Type B pancreatic cell (in vitro differentiated cells): ENCODE results near the gene CPA3. TPM values are rescaled to one million over a fixed set of nuclear protein-coding genes. Genes with fewer than 3 reads are reported as not detected.

ENCODE experiments used
- DNase-seq: peaks from one replicate; pipeline ENCODE4 v3.0.0; 2021; ENCODE audit warnings: mixed read lengths; ENCODE audit not compliant: unreplicated experiment; ENCODE audit errors: extremely low spot score
- H3K27ac Mint-ChIP-seq: 2 replicates; pipeline ENCODE4 v1.8.0; 2021; ENCODE audit warnings: mild to moderate bottlenecking, mixed read lengths
- H3K27me3 Mint-ChIP-seq: 2 replicates; pipeline ENCODE4 v1.8.0; 2021; ENCODE audit warnings: mixed read lengths
- H3K36me3 Mint-ChIP-seq: 2 replicates; pipeline ENCODE4 v1.8.0; 2021; ENCODE audit warnings: mixed read lengths
- H3K4me1 Mint-ChIP-seq: one replicate; pipeline ENCODE4 v1.8.0; 2021; ENCODE audit warnings: mixed read lengths; ENCODE audit not compliant: unreplicated experiment
- H3K4me3 Mint-ChIP-seq: 2 replicates; pipeline ENCODE4 v1.8.0; 2021; ENCODE audit warnings: mild to moderate bottlenecking, mixed read lengths
- H3K9me3 Mint-ChIP-seq: 2 replicates; pipeline ENCODE4 v1.8.0; 2021; ENCODE audit warnings: mixed read lengths
- CTCF ChIP-seq: fragments of 200-600 bp; sonication (generic); conservative IDR thresholded peaks from 2 replicates; pipeline ENCODE4 v1.5.0; 2021; ENCODE audit warnings: antibody characterized with exemption, mild to moderate bottlenecking
- long read RNA-seq: library from polyadenylated mRNA; unstranded; transcript quantifications from one replicate; pipeline ENCODE4 v2.0.0, GENCODE V29; 2020
- total RNA-seq: library from RNA; stranded (reverse); gene quantifications from 2 replicates; pipeline ENCODE4 v1.2.1, GENCODE V29; 2021; ENCODE audit warnings: low replicate concordance

Gene CPA3
- not detected in 2 replicates for total RNA-seq
- long read RNA-seq, result 0 reads

GRCh38 chr3:148865049-148865448 lies at the start of gene CPA3:
Gene CPA3, plus strand, starts transcription at chr3:148865296. Its CDS starts 12 bp downstream, at chr3:148865308.
- Mint-ChIP-seq H3K4me3 (no peak within 1 kb of the TSS), H3K27ac (no peak within 1 kb of the TSS), H3K4me1 (no peaks in the 10 kb centered on the region), H3K27me3 (peaks cover 8% of the 10 kb centered on the region), H3K9me3 (peaks cover 5% of the 10 kb centered on the region), H3K36me3 (no peaks in the 10 kb centered on the region)
- no peak for TF ChIP-seq CTCF
- DNase-seq, result no peak

GRCh38 chr3:148815316-148816110 lies 49.6 kb upstream of the CPA3 start:
- peak overlapping the region; percentile 13 for H3K4me3 Mint-ChIP-seq
- H3K36me3 Mint-ChIP-seq, result no peaks in the 10 kb centered on the region
- peaks cover 15% of the 10 kb centered on the region for H3K4me1 Mint-ChIP-seq
- TF ChIP-seq CTCF, result no peak
- peaks cover under 1% of the 10 kb centered on the region for H3K9me3 Mint-ChIP-seq
- H3K27ac Mint-ChIP-seq, result no peak overlapping the region
- H3K27me3 Mint-ChIP-seq, result peaks cover 28% of the 10 kb centered on the region
- DNase-seq, result no peak

DNA sequence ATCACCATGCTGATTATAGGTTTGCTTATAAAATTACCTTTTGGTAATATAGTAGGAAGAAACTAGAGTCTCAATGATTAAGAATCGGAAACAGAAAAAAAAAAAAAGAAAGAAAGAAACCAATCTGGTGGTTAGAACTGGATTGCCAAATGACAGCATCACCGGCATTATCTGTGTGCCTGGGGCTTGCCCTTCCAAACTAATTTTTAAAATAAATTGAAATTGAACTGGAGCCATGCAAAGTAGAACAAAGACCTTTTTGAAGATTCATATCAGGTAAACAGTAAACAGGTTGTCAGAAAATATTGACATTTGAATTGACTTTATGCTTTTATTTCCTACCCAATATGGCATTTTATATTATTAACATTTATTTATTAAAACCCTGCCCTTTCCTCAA lies 48.7 kb upstream of the CPA3 start:
- Mint-ChIP-seq H3K4me3 (no peak overlapping the region), H3K36me3 (no peaks in the 10 kb centered on the region), H3K9me3 (peaks cover 7% of the 10 kb centered on the region), H3K27ac (no peak overlapping the region), H3K4me1 (peaks cover 21% of the 10 kb centered on the region), H3K27me3 (peaks cover 26% of the 10 kb centered on the region)
- DNase-seq, result no peak
- TF ChIP-seq CTCF, result no peak

DNA sequence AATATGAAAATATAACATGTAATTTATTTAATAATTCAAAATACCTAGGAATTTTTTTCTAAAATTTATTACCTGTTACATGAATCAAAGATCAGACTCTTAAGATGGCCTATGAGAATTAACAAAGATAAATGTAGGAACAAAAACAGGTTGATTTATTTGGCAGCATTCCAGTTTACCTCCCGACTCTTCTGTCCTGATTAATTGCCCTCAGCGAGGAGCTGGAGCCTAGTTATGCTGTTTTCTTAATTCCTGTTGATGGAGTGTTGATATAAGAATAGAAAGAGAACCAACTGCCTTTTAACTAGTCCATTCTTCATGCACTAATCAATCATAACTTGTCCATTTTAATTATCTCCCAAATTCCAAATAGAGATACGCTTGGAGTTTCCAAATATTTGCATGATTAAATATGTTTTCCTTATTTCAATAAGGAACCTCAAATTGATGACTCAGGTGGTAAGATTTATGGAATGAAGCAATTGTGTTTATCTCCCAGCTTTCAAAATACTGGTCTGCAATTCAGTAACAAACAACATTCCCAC lies 48.0 kb upstream of the CPA3 start:
- H3K27me3 Mint-ChIP-seq, result peaks cover 24% of the 10 kb centered on the region
- DNase-seq, result no peak
- TF ChIP-seq CTCF, result no peak
- no peak overlapping the region for H3K4me3 Mint-ChIP-seq
- H3K9me3 Mint-ChIP-seq, result peaks cover 7% of the 10 kb centered on the region
- H3K4me1 Mint-ChIP-seq, result peaks cover 21% of the 10 kb centered on the region
- H3K27ac Mint-ChIP-seq, result no peak overlapping the region
- no peaks in the 10 kb centered on the region for H3K36me3 Mint-ChIP-seq

- DNase-seq, result no peak
- Mint-ChIP-seq H3K4me3 (peak overlapping the region; percentile 21), H3K27ac (peak overlapping the region; percentile 30), H3K27me3 (peaks cover 16% of the 10 kb centered on the region), H3K9me3 (peaks cover 7% of the 10 kb centered on the region), H3K4me1 (peaks cover 29% of the 10 kb centered on the region), H3K36me3 (no peaks in the 10 kb centered on the region)
- TF ChIP-seq CTCF, result no peak
Measured at GRCh38 chr3:148820361-148821245, 44.5 kb upstream of the CPA3 start.
